NCI-H1417 (cell line): ENCODE measurements around the gene MAPK13.
"Not testable (repeated sequence)": the region's sequence is repeated elsewhere in the genome, so short reads cannot be mapped to it uniquely, and the experiment has no call there.

Source experiments
- DNase-seq, 3 experiments: peaks; one replicate each; lab custom pipeline; 2025; lab: John Stamatoyannopoulos, UW

Gene MAPK13

GRCh38 chr6:36127462-36128016, 2.8 kb upstream of the MAPK13 start:
- no peak for DNase-seq

- DNase-seq: no peak
These were observed 2.2 kb upstream of the MAPK13 start for GRCh38 chr6:36128073-36128472.

GRCh38 chr6:36128793-36129192, 1.5 kb upstream of the MAPK13 start:
- peak in 2 of 3 experiments; percentile 39 to 55 for DNase-seq

GRCh38 chr6:36129334-36129733, 979 bp upstream of the MAPK13 start:
- not testable (repeated sequence) for DNase-seq

- DNase-seq: peak; percentile 49 to 86 (median 82)
These were observed 576 bp downstream of the MAPK13 start for GRCh38 chr6:36130667-36131510.

GRCh38 chr6:36131511-36132245, 1.4 kb downstream of the MAPK13 start:
- peak; percentile 60 to 85 (median 84) for DNase-seq

GRCh38 chr6:36132246-36132895, 2.1 kb downstream of the MAPK13 start:
- peak in 1 of 3 experiments; percentile 50 for DNase-seq

- DNase-seq: no peak
These were observed 2.8 kb downstream of the MAPK13 start for GRCh38 chr6:36133148-36133547.

- DNase-seq: no peak
These were observed 3.6 kb downstream of the MAPK13 start for GRCh38 chr6:36133912-36134311.

GRCh38 chr6:36135053-36135731, 4.9 kb downstream of the MAPK13 start:
- DNase-seq: no peak

GRCh38 chr6:36136034-36136433, 5.7 kb downstream of the MAPK13 start:
- DNase-seq: peak in 1 of 3 experiments; percentile 16

GRCh38 chr6:36136551-36136950, 6.2 kb downstream of the MAPK13 start:
- DNase-seq: no peak

GRCh38 chr6:36138667-36139066, 8.4 kb downstream of the MAPK13 start:
- DNase-seq: no peak

GRCh38 chr6:36139431-36139830, 9.1 kb downstream of the MAPK13 start:
- no peak for DNase-seq

- DNase-seq: no peak
These were observed 9.8 kb downstream of the MAPK13 start for GRCh38 chr6:36139991-36140710.

- DNase-seq: no peak
These were observed 10.8 kb downstream of the MAPK13 start for GRCh38 chr6:36141091-36141490.

- DNase-seq: no peak
These were observed 11.6 kb downstream of the MAPK13 start for GRCh38 chr6:36141961-36142360.

- DNase-seq: no peak
These were observed 12.9 kb downstream of the MAPK13 start for GRCh38 chr6:36142971-36143838.

GRCh38 chr6:36145495-36145894, 15.2 kb downstream of the MAPK13 start:
- no peak for DNase-seq

- no peak for DNase-seq
These were observed 17.0 kb downstream of the MAPK13 start for GRCh38 chr6:36147294-36147693.
